Liver (tissue), 9 donors: Measurements from ENCODE around the gene DMRTB1. TPM values are rescaled to one million over a fixed set of nuclear protein-coding genes. Genes with fewer than 3 reads are reported as not detected.

Source experiments
- DNase-seq: peaks from one replicate; pipeline ENCODE4 v3.0.0-alpha.2; 2017; ENCODE audit warnings: low spot score
- H3K27ac ChIP-seq, 2 donors: one replicate each; pipeline ENCODE4 v1.7.0; 2013; ENCODE audit warnings: inconsistent platforms in 2 of 2, low read length in 2 of 2, control low read depth in 1 of 2, low read depth in 1 of 2, mild to moderate bottlenecking in 1 of 2
- H3K27me3 ChIP-seq, 4 donors: one replicate each; pipeline versions ENCODE4 v1.6.1 to v1.7.0; 2013; ENCODE audit warnings: low read length in 3 of 4, inconsistent platforms in 1 of 4, mild to moderate bottlenecking in 1 of 4, moderate library complexity in 1 of 4; ENCODE audit not compliant: control insufficient read depth in 4 of 4, insufficient read depth in 4 of 4
- H3K36me3 ChIP-seq, 4 donors: one replicate each; pipeline versions ENCODE4 v1.6.1 to v1.7.0; 2013; ENCODE audit warnings: low read length in 3 of 4, mild to moderate bottlenecking in 3 of 4, low read depth in 1 of 4, moderate library complexity in 1 of 4; ENCODE audit not compliant: control insufficient read depth in 4 of 4, insufficient read depth in 3 of 4
- H3K4me1 ChIP-seq, 4 donors: one replicate each; pipeline versions ENCODE4 v1.6.1 to v1.7.0; 2013; ENCODE audit warnings: low read length in 3 of 4, mild to moderate bottlenecking in 3 of 4, moderate library complexity in 1 of 4; ENCODE audit not compliant: control insufficient read depth in 4 of 4, insufficient read depth in 4 of 4
- H3K4me3 ChIP-seq, 3 donors: one replicate each; pipeline versions ENCODE4 v1.6.1 to v1.7.0; 2013; ENCODE audit warnings: low read length in 3 of 3, control low read depth in 1 of 3, low read depth in 1 of 3, mild to moderate bottlenecking in 1 of 3
- H3K9ac ChIP-seq, 2 donors: one replicate each; pipeline ENCODE4 v1.7.0; 2013; ENCODE audit warnings: low read length in 2 of 2, mild to moderate bottlenecking in 2 of 2, moderate library complexity in 2 of 2, control low read depth in 1 of 2, low read depth in 1 of 2
- H3K9me3 ChIP-seq, 4 donors: one replicate each; pipeline versions ENCODE4 v1.6.1 to v1.7.0; 2013; ENCODE audit warnings: low read length in 3 of 4; ENCODE audit not compliant: control insufficient read depth in 4 of 4
- FOXA1 ChIP-seq: IDR thresholded peaks from 2 replicates; pipeline ENCODE4 v1.6.1; 2016; ENCODE audit warnings: antibody characterized with exemption
- FOXA2 ChIP-seq: IDR thresholded peaks from 2 replicates; pipeline ENCODE4 v1.6.1; 2016; ENCODE audit warnings: antibody characterized with exemption
- GABPA ChIP-seq, 2 donors: IDR thresholded peaks in 1 of 2; conservative IDR thresholded peaks in 1 of 2; 2 replicates each; pipeline ENCODE4 v1.6.1; 2016; ENCODE audit warnings: antibody characterized with exemption in 2 of 2, mild to moderate bottlenecking in 1 of 2, moderate library complexity in 1 of 2
- HNF4A ChIP-seq, 2 donors: conservative IDR thresholded peaks; 2 replicates each; pipeline ENCODE4 v1.6.1; 2016; ENCODE audit warnings: antibody characterized with exemption in 2 of 2, mild to moderate bottlenecking in 2 of 2
- HNF4G ChIP-seq: IDR thresholded peaks from 2 replicates; pipeline ENCODE4 v1.6.1; 2016; ENCODE audit warnings: antibody characterized with exemption
- JUND ChIP-seq, 2 donors: IDR thresholded peaks; 2 replicates each; pipeline ENCODE4 v1.6.1; 2016; ENCODE audit warnings: antibody characterized with exemption in 2 of 2
- MAX ChIP-seq: IDR thresholded peaks from 2 replicates; pipeline ENCODE4 v1.6.1; 2016; ENCODE audit warnings: antibody characterized with exemption
- NR2F2 ChIP-seq: IDR thresholded peaks from 2 replicates; pipeline ENCODE4 v1.6.1; 2016; ENCODE audit warnings: antibody characterized with exemption
- RAD21 ChIP-seq, 2 donors: IDR thresholded peaks; 2 replicates each; pipeline ENCODE4 v1.6.1; 2016; ENCODE audit warnings: antibody characterized with exemption in 2 of 2, mild to moderate bottlenecking in 2 of 2
- RXRA ChIP-seq, 2 donors: IDR thresholded peaks; 2 replicates each; pipeline ENCODE4 v1.6.1; 2017 to 2018; ENCODE audit warnings: antibody characterized with exemption in 2 of 2, mild to moderate bottlenecking in 1 of 2
- SP1 ChIP-seq: IDR thresholded peaks from 2 replicates; pipeline ENCODE4 v1.6.1; 2018; ENCODE audit warnings: antibody characterized with exemption, mild to moderate bottlenecking
- TAF1 ChIP-seq: conservative IDR thresholded peaks from 2 replicates; pipeline ENCODE4 v1.6.1; 2016; ENCODE audit warnings: antibody characterized with exemption, mild to moderate bottlenecking
- YY1 ChIP-seq: IDR thresholded peaks from 2 replicates; pipeline ENCODE4 v1.6.1; 2016; ENCODE audit warnings: antibody characterized with exemption, mild to moderate bottlenecking
- WGBS: extraction: QIAGEN DNeasy Blood & Tissue Kit; methylation state at CpG from one replicate; pipeline ENCODE4 v1.1.7; 2013; 5-methylcytosine and 5-hydroxymethylcytosine counted together
- polyA plus RNA-seq, 2 donors: library from polyadenylated mRNA; stranded (reverse) in 1 of 2; unstranded in 1 of 2; fragments of 200-250 nt in 1 of 2; fragments of >200 nt in 1 of 2; fragmentation: Nextera tagmentation in 1 of 2; extraction: Ambion mirVana in 1 of 2; gene quantifications; one replicate each; pipeline versions ENCODE4 v1.2.1 to v1.2.3, GENCODE V29; 2013 to 2015
- total RNA-seq, 2 donors: library from RNA; depleted of rRNA; stranded (reverse); fragments of >200 nt; gene quantifications; one replicate each; pipeline ENCODE4 v1.2.3, GENCODE V29; 2014
- TF ChIP-seq, protein P1 (sequence below): IDR thresholded peaks from 2 replicates; pipeline ENCODE4 v1.6.1; 2016; ENCODE audit warnings: antibody characterized with exemption, mild to moderate bottlenecking
- TF ChIP-seq, protein P2 (sequence below): IDR thresholded peaks from 2 replicates; pipeline ENCODE4 v1.6.1; 2016; ENCODE audit warnings: antibody characterized with exemption
- TF ChIP-seq, protein P3 (sequence below): fragments of 150-350 bp; IDR thresholded peaks from 2 replicates; pipeline ENCODE4 v1.5.1; 2017; ENCODE audit warnings: improper control_type of control experiment, low read depth, low read length; ENCODE audit not compliant: missing input control
- TF ChIP-seq, protein P4 (sequence below): IDR thresholded peaks from 2 replicates; pipeline ENCODE4 v1.6.1; 2016; ENCODE audit warnings: antibody characterized with exemption
- donor health status: healthy.
- donor health status: healthy.
- donor health status: healthy.
- donor health status: healthy.
- donor health status: healthy.

Gene DMRTB1
- total and polyA plus RNA-seq, 4 donors = not detected

- TF ChIP-seq, protein P1, sequence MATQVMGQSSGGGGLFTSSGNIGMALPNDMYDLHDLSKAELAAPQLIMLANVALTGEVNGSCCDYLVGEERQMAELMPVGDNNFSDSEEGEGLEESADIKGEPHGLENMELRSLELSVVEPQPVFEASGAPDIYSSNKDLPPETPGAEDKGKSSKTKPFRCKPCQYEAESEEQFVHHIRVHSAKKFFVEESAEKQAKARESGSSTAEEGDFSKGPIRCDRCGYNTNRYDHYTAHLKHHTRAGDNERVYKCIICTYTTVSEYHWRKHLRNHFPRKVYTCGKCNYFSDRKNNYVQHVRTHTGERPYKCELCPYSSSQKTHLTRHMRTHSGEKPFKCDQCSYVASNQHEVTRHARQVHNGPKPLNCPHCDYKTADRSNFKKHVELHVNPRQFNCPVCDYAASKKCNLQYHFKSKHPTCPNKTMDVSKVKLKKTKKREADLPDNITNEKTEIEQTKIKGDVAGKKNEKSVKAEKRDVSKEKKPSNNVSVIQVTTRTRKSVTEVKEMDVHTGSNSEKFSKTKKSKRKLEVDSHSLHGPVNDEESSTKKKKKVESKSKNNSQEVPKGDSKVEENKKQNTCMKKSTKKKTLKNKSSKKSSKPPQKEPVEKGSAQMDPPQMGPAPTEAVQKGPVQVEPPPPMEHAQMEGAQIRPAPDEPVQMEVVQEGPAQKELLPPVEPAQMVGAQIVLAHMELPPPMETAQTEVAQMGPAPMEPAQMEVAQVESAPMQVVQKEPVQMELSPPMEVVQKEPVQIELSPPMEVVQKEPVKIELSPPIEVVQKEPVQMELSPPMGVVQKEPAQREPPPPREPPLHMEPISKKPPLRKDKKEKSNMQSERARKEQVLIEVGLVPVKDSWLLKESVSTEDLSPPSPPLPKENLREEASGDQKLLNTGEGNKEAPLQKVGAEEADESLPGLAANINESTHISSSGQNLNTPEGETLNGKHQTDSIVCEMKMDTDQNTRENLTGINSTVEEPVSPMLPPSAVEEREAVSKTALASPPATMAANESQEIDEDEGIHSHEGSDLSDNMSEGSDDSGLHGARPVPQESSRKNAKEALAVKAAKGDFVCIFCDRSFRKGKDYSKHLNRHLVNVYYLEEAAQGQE = no peak
- TF ChIP-seq, protein P2, sequence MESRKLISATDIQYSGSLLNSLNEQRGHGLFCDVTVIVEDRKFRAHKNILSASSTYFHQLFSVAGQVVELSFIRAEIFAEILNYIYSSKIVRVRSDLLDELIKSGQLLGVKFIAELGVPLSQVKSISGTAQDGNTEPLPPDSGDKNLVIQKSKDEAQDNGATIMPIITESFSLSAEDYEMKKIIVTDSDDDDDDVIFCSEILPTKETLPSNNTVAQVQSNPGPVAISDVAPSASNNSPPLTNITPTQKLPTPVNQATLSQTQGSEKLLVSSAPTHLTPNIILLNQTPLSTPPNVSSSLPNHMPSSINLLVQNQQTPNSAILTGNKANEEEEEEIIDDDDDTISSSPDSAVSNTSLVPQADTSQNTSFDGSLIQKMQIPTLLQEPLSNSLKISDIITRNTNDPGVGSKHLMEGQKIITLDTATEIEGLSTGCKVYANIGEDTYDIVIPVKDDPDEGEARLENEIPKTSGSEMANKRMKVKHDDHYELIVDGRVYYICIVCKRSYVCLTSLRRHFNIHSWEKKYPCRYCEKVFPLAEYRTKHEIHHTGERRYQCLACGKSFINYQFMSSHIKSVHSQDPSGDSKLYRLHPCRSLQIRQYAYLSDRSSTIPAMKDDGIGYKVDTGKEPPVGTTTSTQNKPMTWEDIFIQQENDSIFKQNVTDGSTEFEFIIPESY = no peak
- TF ChIP-seq SP1 = no peak
- TF ChIP-seq GABPA (IDR thresholded peaks at IDR 0.05 in 1 of 2, conservative IDR thresholded peaks at IDR 0.05 in 1 of 2) = no peak
- no peak for TF ChIP-seq HNF4A (conservative IDR thresholded peaks at IDR 0.05)
- no peak for TF ChIP-seq FOXA2
- TF ChIP-seq RAD21 (IDR thresholded peaks at IDR 0.05) = no peak
- H3K9ac ChIP-seq = no peak overlapping the region
- no peaks in the 10 kb centered on the region for H3K9me3 ChIP-seq
- H3K36me3 ChIP-seq = no peaks in the 10 kb centered on the region
- no peak for DNase-seq
- 93% methylated on average over 22 of the region's 22 CpGs for WGBS
- no peaks in the 10 kb centered on the region for H3K27me3 ChIP-seq
- no peaks in the 10 kb centered on the region for H3K4me1 ChIP-seq
- no peak overlapping the region for H3K4me3 ChIP-seq
- H3K27ac ChIP-seq = no peak overlapping the region
These were observed 49.1 kb downstream of the DMRTB1 start for GRCh38 chr1:53508056-53508990.

DNA sequence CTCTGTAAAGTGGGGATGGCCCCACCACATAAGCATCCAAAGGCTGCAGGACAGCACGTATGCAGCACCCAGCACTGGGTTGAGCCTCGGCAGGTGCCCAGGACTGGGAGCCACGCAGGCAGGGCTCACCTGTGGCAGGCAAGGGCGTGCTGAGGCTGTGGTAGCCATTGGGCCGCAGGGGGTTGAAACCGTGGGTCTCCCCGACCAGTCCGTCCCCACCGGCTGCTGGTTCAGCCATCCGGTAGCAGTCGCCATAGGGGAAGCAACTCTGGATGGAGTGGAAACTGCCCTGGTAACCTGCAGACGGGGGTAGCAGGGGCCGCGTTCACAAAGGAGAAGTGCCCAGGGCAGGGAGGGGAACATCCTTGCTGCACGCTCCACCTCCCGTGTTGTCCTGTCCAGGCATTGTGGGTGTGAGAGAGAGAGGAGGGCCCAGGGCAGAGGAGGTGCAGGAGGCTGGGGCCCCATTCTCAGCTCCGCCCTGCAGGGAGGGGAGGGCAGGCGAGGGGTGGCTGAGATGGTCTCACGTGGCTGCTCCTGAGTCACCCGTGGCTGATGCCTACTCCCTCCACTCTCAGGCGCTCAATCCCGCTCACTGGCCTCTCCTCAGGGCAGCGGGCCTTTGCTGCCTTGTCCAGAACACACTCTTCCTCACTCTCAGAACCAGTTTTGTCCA is 49.9 kb downstream of the DMRTB1 start:
- H3K36me3 ChIP-seq = no peaks in the 10 kb centered on the region
- H3K27ac ChIP-seq = no peak overlapping the region
- 73% methylated on average over 23 of the region's 23 CpGs for WGBS
- H3K9ac ChIP-seq = no peak overlapping the region
- H3K4me1 ChIP-seq = no peaks in the 10 kb centered on the region
- DNase-seq = no peak
- no peak overlapping the region for H3K4me3 ChIP-seq
- no peaks in the 10 kb centered on the region for H3K27me3 ChIP-seq
- H3K9me3 ChIP-seq = no peaks in the 10 kb centered on the region
- TF ChIP-seq GABPA (IDR thresholded peaks at IDR 0.05 in 1 of 2, conservative IDR thresholded peaks at IDR 0.05 in 1 of 2) (no peak), MAX (no peak), RXRA (IDR thresholded peaks at IDR 0.05) (no peak), FOXA2 (no peak), FOXA1 (no peak), JUND (IDR thresholded peaks at IDR 0.05) (no peak), HNF4A (conservative IDR thresholded peaks at IDR 0.05) (no peak), NR2F2 (no peak), TAF1 (no peak), HNF4G (no peak), YY1 (no peak), SP1 (no peak)
- TF ChIP-seq, protein P2 = no peak
- TF ChIP-seq, protein P3, sequence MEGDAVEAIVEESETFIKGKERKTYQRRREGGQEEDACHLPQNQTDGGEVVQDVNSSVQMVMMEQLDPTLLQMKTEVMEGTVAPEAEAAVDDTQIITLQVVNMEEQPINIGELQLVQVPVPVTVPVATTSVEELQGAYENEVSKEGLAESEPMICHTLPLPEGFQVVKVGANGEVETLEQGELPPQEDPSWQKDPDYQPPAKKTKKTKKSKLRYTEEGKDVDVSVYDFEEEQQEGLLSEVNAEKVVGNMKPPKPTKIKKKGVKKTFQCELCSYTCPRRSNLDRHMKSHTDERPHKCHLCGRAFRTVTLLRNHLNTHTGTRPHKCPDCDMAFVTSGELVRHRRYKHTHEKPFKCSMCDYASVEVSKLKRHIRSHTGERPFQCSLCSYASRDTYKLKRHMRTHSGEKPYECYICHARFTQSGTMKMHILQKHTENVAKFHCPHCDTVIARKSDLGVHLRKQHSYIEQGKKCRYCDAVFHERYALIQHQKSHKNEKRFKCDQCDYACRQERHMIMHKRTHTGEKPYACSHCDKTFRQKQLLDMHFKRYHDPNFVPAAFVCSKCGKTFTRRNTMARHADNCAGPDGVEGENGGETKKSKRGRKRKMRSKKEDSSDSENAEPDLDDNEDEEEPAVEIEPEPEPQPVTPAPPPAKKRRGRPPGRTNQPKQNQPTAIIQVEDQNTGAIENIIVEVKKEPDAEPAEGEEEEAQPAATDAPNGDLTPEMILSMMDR = no peak
- TF ChIP-seq, protein P4, sequence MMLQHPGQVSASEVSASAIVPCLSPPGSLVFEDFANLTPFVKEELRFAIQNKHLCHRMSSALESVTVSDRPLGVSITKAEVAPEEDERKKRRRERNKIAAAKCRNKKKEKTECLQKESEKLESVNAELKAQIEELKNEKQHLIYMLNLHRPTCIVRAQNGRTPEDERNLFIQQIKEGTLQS = no peak
